SKM-1 (cell line): ENCODE data around the gene DAZL.

Experiments used
- DNase-seq: peaks from one replicate; lab custom pipeline; 2025; ENCODE audit not compliant: unreplicated experiment; lab: John Stamatoyannopoulos, UW

Gene DAZL

GRCh38 chr3:16596352-16597032 lies 8.7 kb downstream of the DAZL start:
- DNase-seq, result no peak

GRCh38 chr3:16595778-16596177 lies 9.4 kb downstream of the DAZL start:
- no peak for DNase-seq

DNA sequence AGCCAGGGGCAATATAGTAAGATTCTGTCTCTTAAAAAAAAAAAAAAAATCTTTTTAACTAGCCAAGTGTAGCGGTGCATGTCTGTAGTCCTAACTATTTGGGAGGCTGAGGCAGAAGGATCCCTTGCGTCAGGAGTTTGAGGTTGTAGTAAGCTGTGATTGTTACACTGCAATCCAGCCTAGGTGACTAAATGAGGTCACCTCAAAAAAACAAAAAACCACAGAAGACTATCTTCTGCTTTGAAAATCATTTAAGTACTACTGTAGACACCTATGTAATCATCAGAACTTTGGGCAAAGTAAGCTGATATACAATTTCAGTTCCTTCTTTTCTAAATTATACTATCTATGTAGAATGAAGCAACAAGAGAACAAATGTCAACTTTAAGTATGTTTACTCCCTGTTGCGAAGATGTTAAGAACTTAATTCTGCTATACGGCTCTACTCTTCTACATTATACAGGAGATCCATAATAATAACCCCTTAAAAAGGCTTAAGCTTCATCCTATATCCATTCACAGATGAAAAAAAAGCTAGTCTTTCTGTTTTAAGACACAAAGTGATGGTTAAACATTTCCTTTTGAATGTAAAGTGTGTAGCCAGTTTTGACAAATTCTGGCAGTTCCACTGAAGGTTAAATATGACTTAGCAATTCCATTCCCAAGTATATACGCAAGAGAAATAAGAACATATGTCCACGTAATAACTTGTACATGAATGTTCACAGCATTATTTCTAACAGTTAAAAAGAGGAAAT lies 15.2 kb downstream of the DAZL start:
- no peak for DNase-seq

- no peak for DNase-seq
Measured at GRCh38 chr3:16589120-16589519, 16.1 kb downstream of the DAZL start.

DNA sequence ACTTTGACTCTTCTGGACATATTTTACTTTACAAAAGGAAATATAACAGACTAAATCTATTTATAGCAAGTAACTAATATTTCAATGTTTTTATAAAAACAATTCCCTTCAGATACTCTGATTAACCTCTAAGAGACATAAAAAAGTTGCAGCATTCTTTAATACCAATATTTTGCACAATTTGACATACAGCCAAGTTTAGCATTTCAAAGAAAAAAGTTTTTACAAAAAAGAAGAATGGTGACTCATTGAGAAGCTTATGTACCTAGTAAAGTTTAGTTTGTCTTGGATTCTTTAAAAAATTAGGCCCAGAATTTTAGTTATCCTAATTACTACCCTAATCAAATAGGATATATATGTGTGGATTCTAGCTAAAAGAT lies 17.6 kb downstream of the DAZL start:
- DNase-seq, result no peak

DNA sequence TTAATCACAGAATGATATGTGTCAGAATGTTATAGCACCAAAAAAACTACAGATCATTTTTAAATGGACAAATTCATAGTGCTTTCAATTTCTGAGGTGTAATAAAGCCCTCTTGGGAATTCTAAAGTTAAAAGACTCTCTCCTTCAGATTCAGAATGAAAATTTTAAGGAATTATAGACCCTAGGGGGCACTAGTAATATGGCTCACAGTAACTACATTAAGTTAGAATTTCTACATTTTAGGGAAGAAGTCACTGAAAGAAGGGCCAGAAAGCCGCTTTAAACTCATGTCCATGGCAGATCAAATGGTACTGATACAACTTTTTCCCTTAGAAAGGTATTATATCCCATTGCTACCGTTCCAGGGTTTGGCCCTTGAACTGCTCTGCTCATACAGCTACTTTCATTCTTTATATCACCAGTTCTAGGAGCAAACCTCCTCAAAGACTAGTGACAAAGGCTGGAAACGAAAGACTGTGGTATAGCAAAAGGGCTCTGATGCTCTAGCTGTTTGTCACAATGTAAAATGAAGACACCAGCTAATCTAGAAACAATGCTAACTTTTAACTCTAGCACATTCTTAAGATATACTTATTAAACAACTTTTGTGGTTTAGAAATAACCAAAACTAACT lies 18.1 kb downstream of the DAZL start:
- no peak for DNase-seq

DNA sequence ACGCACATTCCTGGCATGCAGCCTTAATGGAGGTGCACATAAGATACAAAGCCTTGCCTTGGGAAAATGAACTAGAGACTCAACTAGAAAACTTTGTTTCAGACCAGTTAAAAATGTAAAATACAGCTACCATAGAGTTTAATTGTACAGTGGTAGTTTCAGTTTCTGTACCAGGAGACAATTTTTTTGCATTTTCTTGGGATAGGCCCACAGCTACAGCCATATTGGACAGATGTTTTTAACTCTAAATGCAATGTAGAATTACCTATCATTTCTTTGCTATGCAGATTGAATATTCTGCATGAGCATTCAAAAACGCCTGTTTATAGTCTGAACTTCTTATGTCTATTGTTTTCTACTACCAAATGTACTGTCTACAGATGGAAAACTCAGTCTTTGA lies 20.3 kb downstream of the DAZL start:
- no peak for DNase-seq

GRCh38 chr3:16583551-16583950 lies 21.7 kb downstream of the DAZL start:
- DNase-seq, result no peak

DNA sequence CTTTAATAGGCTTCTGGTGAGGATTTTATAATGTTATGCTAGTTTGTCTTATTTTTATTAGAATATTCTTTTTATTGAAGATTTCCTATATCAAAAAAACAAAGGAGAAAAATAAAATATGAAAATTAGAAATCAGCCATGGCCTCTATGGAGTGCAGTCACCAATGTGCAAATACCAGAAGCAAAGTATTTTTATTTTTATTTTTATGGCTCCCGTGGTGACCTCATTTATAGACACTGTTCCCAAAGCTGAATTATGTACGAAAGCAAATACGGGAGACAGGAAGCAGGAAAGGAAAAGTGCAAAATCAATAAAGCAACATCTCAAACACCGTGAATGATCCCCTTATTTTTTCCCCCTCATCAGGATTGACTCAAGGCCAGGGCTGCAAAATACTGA lies 35.1 kb downstream of the DAZL start:
- no peak for DNase-seq

- no peak for DNase-seq
Measured at GRCh38 chr3:16568532-16568931, 36.7 kb downstream of the DAZL start.

GRCh38 chr3:16568115-16568514 lies 37.1 kb downstream of the DAZL start:
- DNase-seq, result no peak

GRCh38 chr3:16559653-16560365 lies 45.4 kb downstream of the DAZL start:
- no peak for DNase-seq

DNA sequence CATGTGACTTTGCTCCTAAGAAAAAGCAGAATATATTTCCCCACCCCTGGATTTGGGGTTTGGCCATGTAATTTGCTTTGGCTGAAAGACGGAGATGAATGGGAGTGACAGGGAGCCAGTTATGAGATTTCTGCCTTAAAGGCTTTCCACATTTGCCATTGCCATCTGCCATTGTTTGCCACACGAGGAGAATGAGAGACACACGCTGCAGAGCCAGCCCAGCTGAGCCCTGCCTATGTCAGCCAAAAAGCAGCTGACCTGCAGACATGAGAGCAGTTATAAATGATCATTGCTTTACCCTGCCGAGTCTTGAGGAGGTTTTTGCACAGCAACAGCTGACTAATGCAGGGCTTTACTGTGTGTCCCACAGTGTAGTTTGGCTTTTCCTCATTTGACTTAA lies 51.1 kb downstream of the DAZL start:
- no peak for DNase-seq

DNA sequence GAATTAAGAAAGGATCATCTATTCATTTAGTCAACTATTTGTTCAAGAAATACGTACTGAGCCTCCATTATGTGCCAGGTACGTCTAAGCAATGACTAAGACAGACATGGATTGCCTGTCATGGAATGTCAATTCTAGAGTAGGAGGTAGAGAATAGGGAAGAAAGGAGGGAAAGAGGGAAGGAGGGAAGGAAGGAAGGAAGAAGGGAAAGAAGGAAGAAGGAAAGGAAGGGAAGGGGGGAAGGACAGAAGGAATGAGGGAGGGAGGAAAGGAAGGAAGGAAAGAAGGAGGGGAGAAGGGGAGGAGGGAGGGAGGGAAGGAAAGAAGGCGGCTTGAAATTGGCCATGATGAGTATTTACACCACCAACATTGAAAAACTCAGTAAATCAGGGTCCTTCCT lies 52.5 kb downstream of the DAZL start:
- no peak for DNase-seq

DNA sequence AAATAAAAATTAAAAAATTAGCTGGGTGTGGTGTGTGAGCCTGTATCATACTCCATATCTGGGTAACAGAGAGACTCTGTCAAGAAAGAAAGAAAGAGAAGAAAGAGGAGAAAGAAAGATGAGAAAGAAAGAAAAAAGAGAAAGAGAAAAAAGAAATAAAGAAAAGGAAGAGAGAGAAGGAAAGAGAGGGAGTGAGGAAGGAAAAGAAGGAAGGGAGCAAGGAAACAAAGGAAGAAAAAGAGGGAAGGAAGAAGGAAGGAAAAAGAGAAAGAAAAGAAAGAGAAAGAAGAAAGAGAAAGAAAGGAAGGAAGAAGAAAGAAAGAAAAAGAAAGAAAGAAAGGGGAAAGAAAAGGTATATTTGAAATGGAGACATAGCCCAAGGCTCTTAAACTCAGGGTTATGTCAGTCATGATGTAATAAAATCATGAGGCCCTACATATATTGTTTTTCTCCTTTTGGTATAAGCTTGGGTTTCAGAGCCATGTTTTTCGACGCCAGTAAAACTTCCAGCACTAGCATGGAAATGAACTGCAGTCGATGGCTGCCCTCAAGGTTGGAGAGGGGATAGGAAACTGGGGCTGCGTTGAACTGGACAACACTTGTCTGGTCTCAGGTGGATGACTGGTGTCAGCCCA lies 53.8 kb downstream of the DAZL start:
- DNase-seq, result no peak

DNA sequence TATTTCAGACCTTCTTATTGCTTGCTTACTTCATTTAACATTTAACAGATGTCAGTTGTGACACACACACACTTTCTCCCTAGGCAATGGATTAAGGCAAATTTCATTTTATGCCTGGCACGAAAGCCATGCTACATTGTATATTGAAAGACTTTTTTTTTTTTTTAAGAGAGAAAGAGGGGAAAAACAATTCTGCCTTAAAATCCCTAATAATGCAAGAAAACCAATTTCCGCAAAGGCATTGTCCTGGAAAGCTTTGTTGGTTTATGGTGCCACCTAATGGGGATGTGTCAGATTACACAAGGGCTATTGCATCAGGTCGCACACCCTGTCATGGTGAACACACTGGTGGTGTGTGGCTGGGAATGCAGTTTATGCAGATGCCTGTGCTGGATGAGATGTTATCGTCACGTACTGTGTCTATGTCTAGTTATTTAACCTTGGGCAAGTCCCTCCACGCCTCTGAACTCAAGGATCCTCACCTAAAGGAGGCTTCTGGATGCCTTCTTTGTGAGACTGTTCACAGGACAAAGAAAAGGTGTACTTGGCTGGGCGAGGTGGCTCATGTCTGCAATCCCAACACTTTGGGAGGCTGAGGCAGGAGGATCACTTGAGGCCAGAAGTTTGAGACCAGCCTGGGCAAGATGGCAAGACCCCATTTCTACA lies 54.4 kb downstream of the DAZL start:
- peak; percentile 75 for DNase-seq

DNA sequence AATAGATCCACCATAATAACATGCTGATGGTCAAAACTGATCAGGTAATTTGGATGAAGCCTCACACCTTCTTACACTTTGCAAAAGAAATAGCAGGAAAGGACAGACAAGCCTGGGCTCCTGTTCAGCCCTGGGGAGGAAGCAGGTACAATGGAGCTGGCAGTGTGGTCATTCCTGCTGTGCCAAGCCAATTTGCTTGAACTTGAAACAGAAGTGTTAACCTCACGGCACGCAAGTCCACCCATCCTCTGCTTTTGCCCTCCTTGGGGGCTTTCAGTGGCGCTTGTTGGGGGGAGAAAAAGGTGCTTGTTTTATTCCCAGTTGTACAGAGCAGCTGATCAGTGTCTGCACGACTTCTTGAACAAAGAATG lies 54.9 kb downstream of the DAZL start:
- DNase-seq, result no peak

GRCh38 chr3:16548721-16549120 lies 56.5 kb downstream of the DAZL start:
- DNase-seq, result no peak

GRCh38 chr3:16547561-16548357 lies 57.5 kb downstream of the DAZL start:
- DNase-seq, result no peak
